Dermis microvascular lymphatic vessel endothelial cell (primary cell): ENCODE results near the gene IL20RB. TPM values are rescaled to one million over a fixed set of nuclear protein-coding genes. Genes with fewer than 3 reads are reported as not detected.

Source experiments
- DNase-seq, 2 donors: peaks; one replicate each; pipeline versions ENCODE4 v3.0.0 to v3.0.0-alpha.2; 2010; ENCODE audit warnings: low read depth in 2 of 2
- total RNA-seq: library from RNA; depleted of rRNA; stranded (reverse); fragments of >200 nt; gene quantifications from 2 replicates; pipeline ENCODE4 v1.2.1, GENCODE V29; 2014

Gene IL20RB
- total RNA-seq, 1 donor from 2014 or later: 0.51 TPM

DNA sequence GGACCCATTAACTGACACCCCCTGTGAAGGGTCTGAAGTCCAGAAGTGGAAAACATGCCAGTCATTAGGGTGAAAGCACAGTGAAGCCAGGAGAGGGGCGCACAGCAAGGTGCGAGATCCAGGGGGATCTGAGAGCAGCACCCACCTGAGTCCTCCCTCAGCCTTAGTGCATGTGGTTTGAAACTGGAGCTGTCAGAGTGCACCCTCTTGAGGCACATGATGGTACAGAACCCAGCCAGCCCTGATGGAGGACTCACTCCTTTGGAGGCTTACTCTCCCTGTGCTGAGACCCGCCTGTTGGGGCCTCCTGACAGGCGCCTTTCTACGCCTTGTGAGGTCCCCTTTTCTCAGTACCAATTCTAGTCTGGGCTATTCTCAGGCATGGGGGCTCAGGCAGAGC is 77.8 kb downstream of the IL20RB start:
- DNase-seq: peak in 1 of 2 donors; percentile 29

GRCh38 chr3:137039570-137039969 is 81.8 kb downstream of the IL20RB start:
- DNase-seq: no peak

- no peak for DNase-seq
These were observed 83.5 kb downstream of the IL20RB start for GRCh38 chr3:137041251-137041650.

GRCh38 chr3:137041686-137042085 is 83.9 kb downstream of the IL20RB start:
- no peak for DNase-seq

- DNase-seq: no peak
These were observed 89.0 kb downstream of the IL20RB start for GRCh38 chr3:137046747-137047146.

DNA sequence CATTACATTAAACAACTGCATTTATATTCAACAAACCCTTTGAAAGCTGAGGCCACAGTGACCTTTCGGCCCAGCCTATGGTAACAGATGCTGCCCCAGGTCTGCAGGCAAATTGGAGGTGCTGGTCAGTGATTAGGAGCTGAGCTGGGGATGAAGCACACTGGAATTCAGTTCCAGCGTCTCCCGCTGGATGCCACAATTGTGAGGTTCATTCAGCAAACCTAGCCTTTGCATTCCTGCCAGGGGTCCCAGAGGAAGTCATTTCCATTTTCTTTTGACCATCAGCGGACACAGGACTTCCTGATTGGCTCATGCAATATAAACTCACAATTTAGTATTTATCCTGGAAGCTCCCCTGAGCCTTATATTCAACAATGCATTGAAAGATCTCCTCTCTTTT is 89.5 kb downstream of the IL20RB start:
- DNase-seq: peak; percentile 26 to 50

- DNase-seq: no peak
These were observed 92.5 kb downstream of the IL20RB start for GRCh38 chr3:137050281-137050680.

- DNase-seq: no peak
These were observed 94.5 kb downstream of the IL20RB start for GRCh38 chr3:137052298-137052697.

Other genes starting within 250 kb of the IL20RB start
- 22.3 and 24.3 TPM in 2 replicates for gene STAG1, start 205.6 kb upstream of the IL20RB start, total RNA-seq
- 17.3 and 25.2 TPM in 2 replicates for gene SLC35G2, start 138.9 kb upstream of the IL20RB start, total RNA-seq
- gene NCK1, start 95.8 kb upstream of the IL20RB start, total RNA-seq: 56.0 and 84.5 TPM in 2 replicates